ENCODE results near the gene DPYSL3.

- TF ChIP-seq CTCF (IDR thresholded peaks at IDR 0.05) (no peak), POLR2A (IDR thresholded peaks at IDR 0.05) (no peak)
Measured at GRCh38 chr5:147557876-147558745, 48.2 kb upstream of the DPYSL3 start.

Measured in Peyer's patch (tissue), 4 donors.